CD8-positive, alpha-beta memory T cell (primary cell): ENCODE data around the gene IDUA. TPM values are rescaled to one million over a fixed set of nuclear protein-coding genes. Genes with fewer than 3 reads are reported as not detected.
A peak's percentile ranks its signal among the peaks of the same experiment; 100 is the strongest.
"Not testable (repeated sequence)": the region's sequence is repeated elsewhere in the genome, so short reads cannot be mapped to it uniquely, and the experiment has no call there.

Experiments used
- CTCF ChIA-PET: fragments of 350-600 bp; sonication (Branson Sonifier 250); formaldehyde crosslinking; loops from one replicate; lab custom pipeline; 2021; ENCODE audit warnings: antibody characterized with exemption; lab: Charles Lee
- POLR2A ChIA-PET: fragments of 350-600 bp; sonication (Branson Sonifier 250); formaldehyde crosslinking; loops from one replicate; lab custom pipeline; 2021; ENCODE audit warnings: antibody characterized with exemption; lab: Charles Lee
- DNase-seq, 5 donors: peaks; one replicate each; pipeline versions ENCODE4 v3.0.0 to v3.0.0-alpha.2; 2020 to 2022; ENCODE audit warnings: mixed read lengths in 1 of 5
- H3K27ac ChIP-seq: one replicate; pipeline ENCODE4 v1.7.0; 2013; ENCODE audit warnings: low read depth, mild to moderate bottlenecking, low read length, moderate library complexity
- H3K27me3 ChIP-seq: 2 replicates; pipeline ENCODE4 v1.7.0; 2013; ENCODE audit warnings: low read length, mild to moderate bottlenecking; ENCODE audit not compliant: insufficient read depth, poor library complexity, severe bottlenecking
- H3K36me3 ChIP-seq: 2 replicates; pipeline ENCODE4 v1.7.0; 2013; ENCODE audit warnings: mild to moderate bottlenecking, low read length, moderate library complexity; ENCODE audit not compliant: insufficient read depth
- H3K4me1 ChIP-seq: 2 replicates; pipeline ENCODE4 v1.7.0; 2013; ENCODE audit warnings: mild to moderate bottlenecking, low read length, moderate library complexity; ENCODE audit not compliant: insufficient read depth
- H3K4me3 ChIP-seq: 2 replicates; pipeline ENCODE4 v1.7.0; 2013; ENCODE audit warnings: mild to moderate bottlenecking, low read length
- H3K9me3 ChIP-seq: 2 replicates; pipeline ENCODE4 v1.7.0; 2013; ENCODE audit warnings: mild to moderate bottlenecking, low read length
- H3K27ac Mint-ChIP-seq, 8 donors: one replicate each; pipeline ENCODE4 v1.8.0; 2020 to 2021; ENCODE audit warnings: mixed read lengths in 8 of 8, mild to moderate bottlenecking in 6 of 8, inconsistent platforms in 3 of 8, moderate library complexity in 3 of 8
- H3K27me3 Mint-ChIP-seq, 2 donors: one replicate each; pipeline ENCODE4 v1.8.0; 2020 to 2021; ENCODE audit warnings: mixed read lengths in 2 of 2, mild to moderate bottlenecking in 1 of 2, moderate library complexity in 1 of 2
- H3K36me3 Mint-ChIP-seq, 3 donors: one replicate each; pipeline ENCODE4 v1.8.0; 2020 to 2021; ENCODE audit warnings: mixed read lengths in 3 of 3, inconsistent platforms in 1 of 3, mild to moderate bottlenecking in 1 of 3
- H3K4me1 Mint-ChIP-seq, 3 donors: one replicate each; pipeline ENCODE4 v1.8.0; 2020 to 2021; ENCODE audit warnings: mixed read lengths in 3 of 3, inconsistent platforms in 1 of 3, mild to moderate bottlenecking in 1 of 3
- H3K4me3 Mint-ChIP-seq, 7 donors: one replicate each; pipeline ENCODE4 v1.8.0; 2020 to 2021; ENCODE audit warnings: mixed read lengths in 7 of 7, mild to moderate bottlenecking in 6 of 7, moderate library complexity in 4 of 7, inconsistent platforms in 2 of 7
- H3K9me3 Mint-ChIP-seq, 5 donors: one replicate each; pipeline ENCODE4 v1.8.0; 2020 to 2022; ENCODE audit warnings: mixed read lengths in 5 of 5, mild to moderate bottlenecking in 3 of 5, moderate library complexity in 2 of 5, inconsistent platforms in 1 of 5
- polyA plus RNA-seq: library from polyadenylated mRNA; unstranded; fragments of 300-500 nt; fragmentation: Illumina TruSeq; gene quantifications from one replicate; pipeline ENCODE4 v1.2.3, GENCODE V29; 2021
- total RNA-seq, 2 experiments: library from RNA; stranded (reverse); gene quantifications; one replicate each; pipeline ENCODE4 v1.2.3, GENCODE V29; 2021

Gene IDUA
- total RNA-seq, result 10 to 100 TPM; 18.7 to 19.1 TPM
- 9.3 TPM for polyA plus RNA-seq

GRCh38 chr4:986879-987623 is at the start of gene IDUA:
IDUA (plus strand) TSS chr4:987044; CDS start chr4:987085, 41 bp downstream.
- Histone ChIP-seq H3K4me3 (peak within 1 kb of the TSS; percentile 74), H3K36me3 (no peaks in the 10 kb centered on the region), H3K9me3 (no peaks in the 10 kb centered on the region), H3K27me3 (no peaks in the 10 kb centered on the region), H3K27ac (peak within 1 kb of the TSS; percentile 60), H3K4me1 (peaks cover 23% of the 10 kb centered on the region)
- no peaks in the 10 kb centered on the region for H3K9me3 Mint-ChIP-seq
- peak; percentile 83 to 91 (median 85) for DNase-seq
- ChIA-PET POLR2A (interaction anchor here (0.6 to 1.7 kb wide), 5 partner anchors 23 to 245 kb away, joined by 3 to 10 read pairs (median 8); partner anchors contain the start of genes GAK and TMEM175), CTCF (interaction anchor here (0.6 to 5.5 kb wide), 22 partner anchors 9 to 743 kb away, joined by 3 to 60 read pairs (median 4); partner anchors contain the start of genes GAK and TMEM175)
- peak within 1 kb of the TSS; percentile 64 to 96 (median 89) for H3K27ac Mint-ChIP-seq
- H3K36me3 Mint-ChIP-seq, result peaks cover 0 to 8% (median 0%) of the 10 kb centered on the region in 3 donors
- H3K4me3 Mint-ChIP-seq, result peak within 1 kb of the TSS; percentile 86 to 95 (median 89)
- peaks cover 15 to 33% (median 16%) of the 10 kb centered on the region in 3 donors for H3K4me1 Mint-ChIP-seq
- H3K27me3 Mint-ChIP-seq, result no peaks in the 10 kb centered on the region

- H3K27ac Mint-ChIP-seq, H3K27me3 ChIP-seq, H3K4me3 Mint-ChIP-seq, POLR2A ChIA-PET, H3K36me3 ChIP-seq, H3K9me3 ChIP-seq, H3K4me1 Mint-ChIP-seq, H3K36me3 Mint-ChIP-seq, H3K27me3 Mint-ChIP-seq, H3K4me1 ChIP-seq, H3K4me3 ChIP-seq, DNase-seq, H3K27ac ChIP-seq, H3K9me3 Mint-ChIP-seq: not testable (repeated sequence)
- CTCF ChIA-PET, result interaction anchor here (1.3 kb wide), 1 partner anchor 173 kb away, joined by 3 read pairs; no protein-coding TSS in a partner anchor
Observed at GRCh38 chr4:939508-939907, 47.3 kb upstream of the IDUA start.

- Histone ChIP-seq H3K36me3 (no peaks in the 10 kb centered on the region), H3K4me1 (no peaks in the 10 kb centered on the region), H3K4me3 (no peak overlapping the region), H3K27ac (no peak overlapping the region), H3K9me3 (no peaks in the 10 kb centered on the region), H3K27me3 (no peaks in the 10 kb centered on the region)
- no peaks in the 10 kb centered on the region for H3K9me3 Mint-ChIP-seq
- CTCF ChIA-PET, result no interaction called here
- H3K36me3 Mint-ChIP-seq, result peaks cover 0 to 14% (median 4%) of the 10 kb centered on the region in 3 donors
- no peaks in the 10 kb centered on the region for H3K27me3 Mint-ChIP-seq
- H3K27ac Mint-ChIP-seq, result peak overlapping the region in 1 of 8 donors; percentile 29
- DNase-seq, result peak in 1 of 5 donors; percentile 33
- POLR2A ChIA-PET, result interaction anchor here (0.6 kb wide), 1 partner anchor 13 kb away, joined by 8 read pairs; no protein-coding TSS in a partner anchor
- peaks cover 0 to 3% (median 0%) of the 10 kb centered on the region in 3 donors for H3K4me1 Mint-ChIP-seq
- peak overlapping the region in 1 of 7 donors; percentile 66 for H3K4me3 Mint-ChIP-seq
Observed at GRCh38 chr4:945274-946102, 41.4 kb upstream of the IDUA start.

GRCh38 chr4:946103-946450 is 40.8 kb upstream of the IDUA start:
- Mint-ChIP-seq H3K4me3 (no peak overlapping the region), H3K27ac (no peak overlapping the region), H3K9me3 (no peaks in the 10 kb centered on the region), H3K27me3 (no peaks in the 10 kb centered on the region), H3K4me1 (peaks cover 0 to 3% (median 0%) of the 10 kb centered on the region in 3 donors), H3K36me3 (peaks cover 0 to 14% (median 4%) of the 10 kb centered on the region in 3 donors)
- DNase-seq, result no peak
- Histone ChIP-seq H3K27me3 (no peaks in the 10 kb centered on the region), H3K4me1 (no peaks in the 10 kb centered on the region), H3K4me3 (no peak overlapping the region), H3K9me3 (no peaks in the 10 kb centered on the region), H3K27ac (no peak overlapping the region), H3K36me3 (no peaks in the 10 kb centered on the region)
- ChIA-PET CTCF (no interaction called here), POLR2A (interaction anchor here (0.6 kb wide), 1 partner anchor 12 kb away, joined by 8 read pairs; no protein-coding TSS in a partner anchor)

GRCh38 chr4:946517-947471 is 40.0 kb upstream of the IDUA start:
- peaks cover 0 to 3% (median 0%) of the 10 kb centered on the region in 3 donors for H3K4me1 Mint-ChIP-seq
- H3K9me3 ChIP-seq, result no peaks in the 10 kb centered on the region
- no peaks in the 10 kb centered on the region for H3K27me3 Mint-ChIP-seq
- H3K4me3 Mint-ChIP-seq, result no peak overlapping the region
- peak in 1 of 5 donors; percentile 27 for DNase-seq
- no peaks in the 10 kb centered on the region for H3K36me3 ChIP-seq
- peak overlapping the region in 1 of 8 donors; percentile 46 for H3K27ac Mint-ChIP-seq
- H3K27me3 ChIP-seq, result no peaks in the 10 kb centered on the region
- H3K27ac ChIP-seq, result no peak overlapping the region
- H3K36me3 Mint-ChIP-seq, result peaks cover 0 to 14% (median 4%) of the 10 kb centered on the region in 3 donors
- CTCF ChIA-PET, result no interaction called here
- H3K4me1 ChIP-seq, result no peaks in the 10 kb centered on the region
- POLR2A ChIA-PET, result interaction anchor here (0.6 kb wide), 1 partner anchor 11 kb away, joined by 8 read pairs; no protein-coding TSS in a partner anchor
- H3K9me3 Mint-ChIP-seq, result no peaks in the 10 kb centered on the region
- no peak overlapping the region for H3K4me3 ChIP-seq

- no peaks in the 10 kb centered on the region for H3K36me3 ChIP-seq
- no peak overlapping the region for H3K27ac ChIP-seq
- no peak overlapping the region for H3K4me3 ChIP-seq
- no peaks in the 10 kb centered on the region for H3K4me1 ChIP-seq
- no peak for DNase-seq
- ChIA-PET POLR2A (no interaction called here), CTCF (no interaction called here)
- Mint-ChIP-seq H3K27me3 (no peaks in the 10 kb centered on the region), H3K4me1 (peaks cover 0 to 3% (median 0%) of the 10 kb centered on the region in 3 donors), H3K4me3 (no peak overlapping the region), H3K9me3 (no peaks in the 10 kb centered on the region), H3K27ac (no peak overlapping the region), H3K36me3 (peaks cover 0 to 19% (median 5%) of the 10 kb centered on the region in 3 donors)
- H3K9me3 ChIP-seq, result no peaks in the 10 kb centered on the region
- H3K27me3 ChIP-seq, result no peaks in the 10 kb centered on the region
Observed at GRCh38 chr4:947491-947971, 39.3 kb upstream of the IDUA start.
